GM21717 (cell line): ENCODE results near the gene RHBDF2.
"Not testable (repeated sequence)": the region's sequence is repeated elsewhere in the genome, so short reads cannot be mapped to it uniquely, and the experiment has no call there.

Experiments
- ATAC-seq: cut with Tn5 transposase; IDR thresholded peaks from one replicate; pipeline ENCODE4 v1.9.1; 2021; ENCODE audit warnings: mild to moderate bottlenecking, moderate library complexity; ENCODE audit not compliant: unreplicated experiment

The RHBDF2 gene

DNA sequence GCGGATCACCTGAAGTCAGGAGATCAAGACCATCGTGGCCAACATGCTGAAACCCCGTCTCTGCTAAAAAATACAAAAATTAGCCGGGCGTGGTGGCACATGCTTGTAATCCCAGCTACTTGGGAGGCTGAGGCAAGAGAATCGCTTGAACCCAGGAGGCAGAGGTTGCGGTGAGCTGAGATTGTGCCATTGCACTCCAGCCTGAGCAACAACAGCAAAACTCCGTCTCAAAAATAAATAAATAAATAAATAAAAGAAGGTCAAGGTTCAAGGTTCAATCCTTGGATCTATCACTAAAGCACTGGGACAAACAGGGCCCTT is 24.2 kb upstream of the RHBDF2 start:
- ATAC-seq: not testable (repeated sequence)

DNA sequence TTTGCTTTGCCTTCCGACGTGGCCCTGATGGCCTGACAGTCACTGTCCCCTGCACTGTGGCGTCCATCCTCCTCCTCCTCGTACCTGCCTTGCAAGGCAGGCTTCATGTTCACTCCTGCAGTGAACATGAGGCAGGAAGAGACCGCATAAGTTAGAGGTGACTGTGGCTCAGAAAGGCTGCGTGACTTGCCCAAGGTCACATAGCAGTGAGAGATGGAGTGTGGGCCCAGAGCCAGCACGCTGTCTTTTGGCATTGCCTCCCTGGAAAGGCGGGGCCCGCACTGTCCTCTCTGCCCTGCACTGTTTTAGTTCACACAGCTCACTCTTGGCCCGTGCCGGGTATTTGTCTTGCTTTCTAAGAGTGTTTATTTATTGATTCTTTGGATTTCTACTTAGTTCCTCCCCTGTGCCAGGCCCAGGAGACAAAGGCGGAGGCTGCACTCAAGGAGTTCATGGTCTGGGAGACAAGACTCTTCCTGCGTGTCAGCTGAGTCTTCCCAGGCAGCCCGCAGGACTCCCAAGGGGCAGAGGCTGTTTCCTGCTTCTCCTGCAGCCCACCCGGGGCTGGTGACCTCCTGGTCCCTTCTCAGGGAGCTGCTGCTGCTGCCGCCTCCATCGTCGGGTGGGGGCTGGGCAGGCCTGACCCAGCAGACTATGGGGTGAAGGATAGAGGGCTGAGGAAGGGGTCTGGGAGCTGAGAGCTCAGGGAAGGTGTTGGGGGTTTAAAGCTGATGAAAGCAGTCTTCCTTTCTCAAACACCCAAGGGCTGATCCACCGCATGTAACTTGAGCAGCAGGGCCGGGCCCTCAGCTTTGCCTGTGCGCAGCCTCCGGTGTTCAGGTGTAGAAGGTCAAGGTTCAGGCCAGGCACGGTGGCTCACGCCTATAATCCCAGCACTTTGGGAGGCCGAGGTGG is 23.6 kb upstream of the RHBDF2 start:
- no peak for ATAC-seq

DNA sequence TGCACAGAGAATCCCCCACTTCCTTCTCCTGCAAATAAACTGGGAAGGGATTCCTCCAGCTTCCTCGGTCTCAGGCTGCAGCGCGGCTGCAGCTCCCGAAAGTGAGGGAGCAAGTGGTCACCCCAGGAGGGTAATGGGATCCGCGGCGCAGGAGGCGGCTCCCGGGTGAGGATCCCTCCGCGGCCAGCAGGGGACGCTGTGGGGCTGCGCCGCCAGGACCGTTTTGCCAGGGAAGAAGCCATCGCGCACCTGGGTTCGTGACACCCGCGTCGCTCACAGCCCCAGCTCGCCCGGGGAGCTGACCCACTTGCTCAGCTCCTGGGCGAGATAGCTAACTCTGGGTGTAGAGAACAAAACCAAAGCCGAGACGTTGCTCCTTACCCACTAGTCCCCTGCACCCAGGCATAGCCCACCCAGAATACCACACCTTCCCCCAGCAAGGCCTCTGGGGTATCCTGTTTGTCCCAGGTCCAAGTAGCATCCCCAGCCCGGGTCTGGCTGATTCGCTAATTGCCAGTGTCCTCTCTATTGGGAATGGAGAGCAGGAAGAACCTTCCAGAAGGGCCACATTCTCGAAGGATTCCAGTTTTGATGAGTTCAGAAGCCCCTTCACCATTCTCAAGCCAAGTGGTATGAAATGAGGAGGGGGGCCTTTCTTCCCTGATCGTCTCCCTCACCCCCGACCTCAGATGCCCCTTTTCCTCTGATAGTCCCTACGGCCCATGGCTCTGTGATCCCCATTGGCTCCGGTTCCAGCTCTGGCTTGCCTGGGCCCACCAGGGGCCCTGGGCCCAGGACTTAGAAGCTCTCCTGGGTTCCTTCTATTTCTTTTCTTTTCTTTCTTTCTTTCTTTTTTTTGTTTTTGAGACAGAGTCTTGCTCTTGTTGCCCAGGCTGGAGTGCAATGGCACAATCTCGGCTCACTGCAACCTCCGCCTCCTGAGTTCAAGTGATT is 22.1 kb upstream of the RHBDF2 start:
- no peak for ATAC-seq

DNA sequence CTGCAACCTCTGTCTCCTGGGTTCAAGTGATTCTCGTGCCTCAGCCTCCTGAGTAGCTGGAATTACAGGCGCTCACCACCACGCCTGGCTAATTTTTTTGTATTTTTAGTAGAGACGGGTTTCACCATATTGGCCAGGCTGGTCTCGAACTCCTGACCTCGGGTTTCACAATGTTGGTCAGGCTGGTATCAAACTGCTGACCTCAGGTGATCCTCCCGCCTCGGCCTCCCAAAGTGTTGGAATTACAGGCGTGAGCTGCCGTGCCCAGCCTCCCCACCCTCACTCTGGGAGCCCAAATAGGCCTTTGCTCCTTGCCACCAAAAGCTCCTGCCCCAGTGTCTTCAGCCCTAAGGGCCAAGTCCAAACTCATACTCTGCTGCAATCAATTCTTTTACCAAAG is 20.5 kb upstream of the RHBDF2 start:
- ATAC-seq: not testable (repeated sequence)

DNA sequence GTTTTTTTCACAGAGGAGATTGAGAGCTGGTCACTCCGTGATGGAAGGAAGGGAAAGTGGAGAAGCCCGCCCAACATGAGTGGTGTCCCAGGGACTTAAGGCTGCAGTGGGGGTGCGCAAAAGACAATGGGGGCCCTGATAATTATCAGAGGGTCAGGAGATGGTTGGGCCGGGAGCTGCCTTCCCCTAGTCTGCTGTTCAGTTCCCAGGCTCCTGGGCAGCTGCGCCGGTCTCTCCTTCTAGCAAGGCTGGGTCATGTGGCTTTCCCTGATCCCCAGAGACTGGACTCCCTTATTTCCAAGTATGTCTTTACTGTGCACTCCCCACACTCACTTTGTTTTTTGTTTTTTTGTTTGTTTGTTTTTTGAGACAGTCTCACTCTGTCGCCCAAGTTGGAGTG is 20.0 kb upstream of the RHBDF2 start:
- no peak for ATAC-seq

DNA sequence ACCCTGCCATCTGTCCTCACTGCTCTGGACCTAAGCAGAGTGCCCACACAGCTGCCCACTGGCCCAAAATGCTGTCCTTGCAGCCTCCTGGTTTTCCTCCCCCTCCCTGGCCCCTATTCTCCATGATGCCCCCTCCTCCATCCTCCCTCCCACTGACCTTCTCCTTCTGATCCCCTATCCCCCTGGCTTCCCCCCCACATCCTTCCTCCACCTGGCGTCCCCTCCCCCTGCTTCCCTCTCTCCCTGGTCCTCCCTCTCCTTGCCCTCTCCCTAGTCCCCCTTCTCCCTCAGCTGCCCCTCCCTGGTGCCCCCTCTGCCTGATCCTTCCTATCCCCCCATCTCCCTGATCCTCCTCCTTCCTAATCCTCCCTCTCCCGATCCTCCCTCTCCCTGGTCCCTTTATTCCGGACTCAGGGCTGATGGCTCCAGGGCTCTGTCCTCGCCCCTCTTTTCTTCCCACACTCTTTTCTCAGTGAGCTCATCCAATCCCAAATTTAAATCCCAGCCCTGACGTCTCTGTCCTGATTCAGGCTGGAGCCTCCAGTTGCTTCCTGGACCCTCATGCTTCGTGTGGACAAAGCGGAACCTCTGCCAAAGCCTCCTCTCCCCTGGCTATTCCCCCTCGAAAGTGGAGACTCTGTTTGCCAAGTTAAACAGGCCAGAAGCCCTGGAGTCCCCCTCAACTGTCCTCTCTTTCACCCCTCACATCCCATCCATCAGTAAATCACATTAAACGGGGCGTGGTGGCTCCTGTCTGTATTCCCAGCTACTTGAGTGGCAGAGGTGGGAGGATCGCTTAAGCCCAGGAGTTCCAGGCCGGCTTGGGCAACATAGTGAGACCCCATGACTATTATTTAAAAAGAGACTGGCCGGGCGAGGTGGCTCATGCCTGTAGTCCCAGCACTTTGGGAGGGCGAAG is 18.1 kb upstream of the RHBDF2 start:
- no peak for ATAC-seq

DNA sequence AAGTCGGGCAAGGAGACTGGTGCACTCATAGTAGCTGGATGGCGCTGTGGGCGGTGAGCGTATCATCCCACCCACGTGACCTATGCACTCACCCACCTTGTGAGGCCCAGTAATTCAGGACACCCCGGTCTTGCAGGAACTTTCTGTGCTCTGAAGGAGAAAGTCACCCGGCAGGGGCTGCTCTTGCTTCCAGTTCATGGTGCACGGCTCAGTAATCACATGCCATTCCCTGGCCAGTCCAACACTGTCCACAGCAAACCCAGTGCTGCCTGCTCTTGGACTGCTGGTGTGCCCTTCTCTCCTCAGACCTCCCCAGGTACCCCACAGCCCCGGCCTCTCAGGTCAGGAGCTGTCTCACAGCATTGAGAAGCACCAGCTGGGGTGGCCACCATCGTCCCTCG is 16.4 kb upstream of the RHBDF2 start:
- no peak for ATAC-seq

DNA sequence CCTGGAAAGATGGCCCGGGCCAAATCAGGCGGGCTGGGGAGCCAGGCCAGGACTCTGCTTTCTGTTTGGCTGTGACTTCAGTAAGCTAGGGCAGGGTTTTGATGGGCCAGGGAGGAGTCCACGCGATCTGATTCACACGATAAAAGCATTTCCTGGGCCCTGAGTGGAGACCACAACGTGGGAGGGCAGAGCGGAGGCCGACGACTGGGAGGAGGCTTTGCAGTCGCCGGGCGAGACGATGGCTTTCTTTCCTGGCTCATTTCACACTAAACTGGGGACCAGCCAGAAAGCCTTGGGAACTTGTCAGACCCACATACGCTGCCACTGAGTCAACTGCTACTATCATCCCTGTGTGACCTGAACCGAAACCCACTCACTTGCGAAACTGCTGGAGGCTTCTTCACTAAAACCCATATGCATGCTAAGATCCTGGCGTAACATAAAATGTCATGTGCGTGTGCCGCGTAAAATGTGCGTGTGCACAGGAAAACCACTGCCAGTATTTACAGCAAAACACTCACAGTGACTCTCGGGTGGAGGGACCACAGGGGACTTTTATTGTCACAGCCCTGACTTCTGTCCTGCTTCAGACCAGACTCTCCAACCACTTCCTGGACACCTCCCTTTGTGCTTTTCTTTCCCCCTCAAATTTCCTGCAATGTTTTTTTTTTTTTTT is 14.2 kb upstream of the RHBDF2 start:
- ATAC-seq: peak; percentile 59

DNA sequence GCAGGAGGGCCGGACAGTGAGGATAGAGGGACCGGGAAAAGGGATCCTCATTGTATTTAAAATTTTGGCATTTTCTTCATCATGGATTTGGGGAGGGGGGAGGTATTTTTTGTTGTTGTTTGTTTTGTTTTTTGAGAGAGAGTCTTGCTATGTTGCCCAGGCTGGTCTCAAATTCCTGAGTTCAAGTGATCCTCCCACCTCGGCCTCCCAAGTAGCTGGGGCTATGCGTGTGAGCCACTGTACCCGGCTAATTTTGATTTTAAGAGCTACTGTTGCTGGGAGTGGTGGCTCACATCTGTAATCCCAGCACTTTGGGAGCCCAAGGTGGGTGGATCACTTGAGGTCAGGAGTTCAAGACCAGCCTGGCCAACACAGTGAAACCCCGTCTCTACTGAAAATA is 13.1 kb upstream of the RHBDF2 start:
- not testable (repeated sequence) for ATAC-seq

DNA sequence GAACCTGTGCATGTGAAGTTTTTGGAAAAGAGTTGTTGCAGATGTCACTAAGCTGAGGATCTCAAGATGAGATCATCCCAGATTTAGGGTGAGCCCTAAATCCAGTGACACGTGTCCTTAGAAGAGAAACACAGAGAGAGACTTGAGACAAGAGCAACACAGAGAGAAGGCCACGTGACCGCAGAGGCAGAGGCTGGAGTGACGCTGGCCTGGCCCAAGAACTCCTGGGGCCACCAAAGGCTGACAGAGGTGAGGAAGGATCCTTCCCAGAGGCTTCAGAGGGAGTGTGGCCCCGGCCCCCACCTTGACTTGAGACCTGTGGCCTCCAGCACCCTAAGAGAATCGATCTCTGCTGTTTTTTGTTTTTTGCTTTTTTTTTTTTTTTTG is 12.1 kb upstream of the RHBDF2 start:
- no peak for ATAC-seq

DNA sequence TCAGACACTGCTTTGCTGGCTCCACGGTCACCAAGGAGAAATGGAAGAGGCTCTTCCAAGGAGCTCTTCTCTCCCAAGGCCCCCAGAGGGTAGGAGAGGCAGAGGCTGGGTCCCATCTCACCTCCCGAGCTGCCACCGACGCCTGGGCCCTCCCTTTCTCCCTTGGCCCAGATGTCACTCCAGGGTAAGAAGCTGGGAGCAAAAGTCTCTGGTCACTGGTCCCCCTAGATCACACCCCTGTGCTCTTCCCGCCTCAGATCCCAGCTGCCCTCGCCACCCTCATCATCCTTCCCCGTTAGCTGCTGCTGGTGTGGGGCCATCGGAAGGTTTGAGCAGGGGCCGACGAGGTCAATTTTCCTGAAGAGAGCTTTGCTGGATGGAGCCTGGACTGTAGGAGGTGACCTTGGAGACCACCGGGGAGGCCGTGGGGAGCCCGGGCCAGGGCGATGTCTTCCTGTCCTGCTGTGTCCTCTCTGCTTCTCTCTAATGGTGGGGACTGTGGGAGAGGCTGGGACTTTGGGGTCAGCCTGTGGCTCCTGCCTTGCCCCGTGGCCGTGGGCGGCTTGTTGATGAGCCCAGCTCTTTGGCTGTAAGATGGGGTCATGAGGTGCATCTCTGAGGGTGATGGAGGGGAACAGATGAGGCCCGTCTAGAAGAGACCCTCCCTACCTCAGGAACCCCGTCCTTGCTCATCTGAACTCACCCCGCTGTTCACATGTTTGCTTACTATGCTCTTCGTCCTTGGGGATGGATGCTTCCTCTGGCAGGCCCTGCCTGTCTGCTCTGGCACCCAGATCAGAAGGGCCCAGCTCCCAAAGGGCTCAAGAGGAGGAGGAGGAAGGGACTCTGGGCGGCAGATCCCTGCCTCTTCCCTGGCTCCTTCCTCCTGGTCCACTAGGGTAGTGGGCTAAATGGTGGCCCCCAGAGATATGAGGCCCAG is 11.4 kb upstream of the RHBDF2 start:
- no peak for ATAC-seq

DNA sequence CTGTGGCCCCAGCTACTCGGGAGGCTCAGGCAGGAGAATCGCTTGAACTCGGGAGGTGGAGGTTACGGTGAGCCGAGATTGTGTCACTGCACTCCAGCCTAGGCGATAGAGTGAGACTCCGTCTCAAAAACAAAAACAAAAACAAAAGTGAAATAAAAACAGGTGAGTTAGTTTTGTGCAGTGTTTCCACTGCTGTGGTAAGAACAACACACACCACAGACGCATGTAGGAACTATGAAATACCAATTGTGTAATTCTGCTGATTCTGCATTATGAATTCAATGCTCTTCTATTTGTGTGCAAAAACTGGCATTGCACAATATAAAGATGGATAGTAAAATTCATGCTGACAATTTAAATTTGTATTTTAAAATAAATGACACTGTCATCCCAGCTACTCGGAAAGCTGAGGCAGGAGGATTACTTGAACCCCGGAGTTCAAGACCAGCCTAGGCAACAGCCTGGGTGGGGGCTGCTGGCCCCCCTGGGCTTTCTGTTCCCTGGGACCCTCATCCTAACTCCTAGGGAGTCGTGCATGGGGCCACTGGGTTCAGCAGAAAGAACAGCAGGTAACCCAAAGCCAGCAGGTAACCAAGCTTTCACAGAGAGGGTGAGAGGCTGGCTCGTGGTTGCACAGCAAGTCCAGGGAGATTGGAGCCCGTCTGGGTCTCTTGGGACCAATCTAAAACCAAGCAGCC is 10.6 kb upstream of the RHBDF2 start:
- no peak for ATAC-seq

DNA sequence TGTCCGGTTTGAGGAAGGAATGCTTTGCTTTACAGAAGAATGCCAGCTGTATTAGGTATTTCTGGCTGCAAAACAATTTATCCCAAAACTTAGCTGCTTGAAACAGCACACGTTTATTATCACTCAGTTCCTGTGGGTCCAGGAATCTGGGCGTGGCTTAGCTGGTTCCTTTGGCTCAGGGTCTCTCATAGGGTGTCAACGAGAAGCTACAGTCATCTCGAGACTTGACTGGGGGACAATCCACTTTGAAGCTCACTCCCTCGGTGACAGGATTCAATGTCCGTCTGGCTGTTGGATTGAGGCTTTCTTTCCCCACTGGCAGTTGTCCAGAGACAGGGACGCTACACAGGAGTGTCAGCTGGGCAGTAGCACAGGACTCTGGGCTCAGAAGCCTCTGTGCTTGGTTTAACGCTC is 9.6 kb upstream of the RHBDF2 start:
- no peak for ATAC-seq

DNA sequence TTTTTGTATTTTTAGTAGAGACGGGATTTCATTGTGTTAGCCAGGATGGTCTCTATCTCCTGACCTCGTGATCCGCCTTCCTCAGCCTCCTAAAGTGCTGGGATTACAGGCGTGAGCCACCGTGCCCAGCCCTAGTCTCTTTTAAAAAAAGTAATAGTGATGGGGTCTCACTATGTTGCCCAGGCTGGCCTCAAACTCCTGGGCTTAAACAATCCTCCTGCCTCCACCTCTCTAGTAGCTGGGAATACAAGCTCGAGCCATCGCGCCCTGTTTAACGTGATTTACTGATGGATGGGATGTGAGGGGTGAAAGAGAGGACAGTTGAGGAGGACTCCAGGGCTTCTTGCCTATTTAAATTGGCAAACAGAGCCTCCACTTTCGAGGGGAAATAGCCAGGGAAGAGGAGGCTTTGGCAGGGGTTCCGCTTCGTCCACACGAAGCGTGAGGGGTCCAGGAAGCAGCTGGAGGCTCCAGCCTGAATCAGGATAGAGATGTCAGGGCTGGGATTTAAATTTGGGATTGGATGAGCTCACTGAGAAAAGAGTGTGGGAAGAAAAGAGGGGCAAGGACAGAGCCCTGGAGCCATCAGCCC is 7.3 kb upstream of the RHBDF2 start:
- ATAC-seq: not testable (repeated sequence)

DNA sequence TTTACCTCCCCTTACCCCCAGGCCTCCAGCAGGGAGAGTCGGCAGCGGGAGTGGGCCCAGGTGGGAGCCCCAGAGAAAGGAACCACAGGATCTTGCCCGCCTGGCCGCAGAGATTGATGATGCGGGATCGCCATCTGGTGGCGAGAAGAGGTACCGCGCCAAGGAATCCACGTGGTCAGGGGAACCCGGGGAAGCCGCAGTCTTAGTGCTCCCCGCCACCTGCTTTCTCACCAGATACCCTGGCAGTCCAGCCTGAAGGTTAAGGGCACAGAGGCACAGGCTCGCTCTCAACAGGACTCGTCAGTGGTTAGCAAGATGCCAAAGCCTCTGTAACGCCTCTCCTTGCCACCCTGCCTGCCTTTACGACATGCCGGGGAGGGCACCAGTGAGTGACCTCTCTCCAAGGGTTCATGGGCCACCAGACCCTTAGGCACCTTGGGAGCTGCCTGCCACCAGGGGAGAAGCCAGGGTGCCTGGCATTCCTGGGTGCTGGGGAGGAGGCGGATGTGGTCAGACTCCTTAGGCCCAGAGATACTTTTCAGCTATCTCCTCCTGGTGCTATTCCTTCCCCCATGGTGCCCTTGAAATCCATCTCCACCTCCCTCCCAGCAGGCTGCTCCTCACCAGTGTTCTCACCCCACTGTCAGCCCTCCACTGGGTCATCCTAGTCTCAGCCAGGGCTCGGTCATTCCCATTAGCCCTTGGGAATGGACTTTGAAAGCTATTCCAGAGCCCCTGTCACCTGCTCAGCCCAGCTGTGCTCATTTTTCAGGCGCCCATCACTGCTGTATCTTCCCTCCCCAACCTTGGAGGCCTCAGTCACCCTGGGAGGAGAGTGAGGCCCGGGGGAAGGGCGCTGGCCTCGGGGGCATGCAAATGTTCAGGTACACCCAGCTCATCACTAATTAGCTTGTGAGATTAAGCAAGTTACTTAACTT is 5.5 kb upstream of the RHBDF2 start:
- ATAC-seq: no peak

DNA sequence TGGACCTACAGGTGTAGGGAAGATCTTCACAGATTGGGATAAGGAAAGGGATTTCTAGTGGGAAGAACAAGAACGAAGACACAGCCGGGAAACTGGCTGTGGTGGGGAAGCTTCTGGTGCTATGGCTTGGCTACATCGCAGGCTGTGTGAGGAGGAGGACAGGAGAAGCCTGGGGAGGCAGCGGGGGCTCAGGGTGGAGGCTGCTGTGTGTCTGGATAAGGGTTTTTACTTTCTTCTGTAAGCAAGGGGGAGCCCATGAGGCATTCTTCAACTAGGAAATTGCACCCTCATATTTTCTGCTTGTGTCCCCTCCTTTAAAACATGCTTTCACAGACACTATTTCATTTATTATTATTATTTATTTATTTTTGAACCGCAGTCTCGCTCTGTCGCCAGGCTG is 2.9 kb upstream of the RHBDF2 start:
- ATAC-seq: no peak
